Kidney (tissue), 14 donors: Measurements from ENCODE around the gene DHH. TPM values are rescaled to one million over a fixed set of nuclear protein-coding genes. Genes with fewer than 3 reads are reported as not detected.

Source experiments
- DNase-seq, 5 donors: peaks; one replicate each; pipeline ENCODE4 v3.0.0-alpha.2; 2013 to 2020
- FAIRE-seq: peaks from 2 replicates; lab custom pipeline; 2012; peaks lifted over from hg19 to GRCh38; lab: Jason Lieb, UNC
- H3K27ac ChIP-seq, 2 donors: one replicate each; pipeline ENCODE4 v1.7.0; 2013; ENCODE audit warnings: low read depth in 2 of 2, low read length in 2 of 2, inconsistent platforms in 1 of 2
- H3K27me3 ChIP-seq: one replicate; pipeline ENCODE4 v1.7.1; 2013; ENCODE audit warnings: low read length, inconsistent platforms; ENCODE audit not compliant: control insufficient read depth, insufficient read depth
- H3K36me3 ChIP-seq, 3 donors: one replicate each; pipeline versions ENCODE4 v1.7.0 to v1.7.1; 2013; ENCODE audit warnings: low read length in 3 of 3, control low read depth in 1 of 3, inconsistent platforms in 1 of 3; ENCODE audit not compliant: insufficient read depth in 3 of 3, control insufficient read depth in 2 of 3
- H3K4me1 ChIP-seq, 3 donors: one replicate each; pipeline versions ENCODE4 v1.7.0 to v1.7.1; 2013; ENCODE audit warnings: low read length in 3 of 3, inconsistent platforms in 1 of 3, low read depth in 1 of 3; ENCODE audit not compliant: control insufficient read depth in 2 of 3, insufficient read depth in 2 of 3
- H3K4me3 ChIP-seq, 3 donors: one replicate each; pipeline versions ENCODE4 v1.7.0 to v1.8.1; 2013; ENCODE audit warnings: low read length in 3 of 3, control low read depth in 1 of 3, inconsistent platforms in 1 of 3
- H3K9ac ChIP-seq, 3 donors: one replicate each; pipeline versions ENCODE4 v1.7.0 to v1.7.1; 2013; ENCODE audit warnings: low read length in 3 of 3, control low read depth in 1 of 3, inconsistent platforms in 1 of 3
- H3K9me3 ChIP-seq, 3 donors: one replicate each; pipeline versions ENCODE4 v1.7.0 to v1.7.1; 2013; ENCODE audit warnings: low read length in 3 of 3, control low read depth in 1 of 3, inconsistent platforms in 1 of 3; ENCODE audit not compliant: control insufficient read depth in 2 of 3, insufficient read depth in 1 of 3
- CTCF ChIP-seq: IDR thresholded peaks from 3 replicates; pipeline ENCODE4 v1.5.1; 2012; ENCODE audit warnings: mild to moderate bottlenecking, moderate library complexity, borderline replicate concordance; ENCODE audit not compliant: insufficient read depth; ENCODE audit errors: extremely low read depth
- intact Hi-C: fragments of 100-400 bp; cut with DNase I; formaldehyde crosslinking; loops from one replicate; pipeline ENCODE4 v1.11.1; 2022
- polyA plus RNA-seq: library from polyadenylated mRNA; stranded (reverse); fragments of 350-450 nt; fragmentation: Illumina TruSeq; extraction: RNeasy Lipid Tissue Mini Kit (QIAGEN cat#74804); gene quantifications from one replicate; pipeline ENCODE4 v1.2.3, GENCODE V29; 2014; ENCODE audit warnings: low read depth, low replicate concordance; ENCODE audit not compliant: insufficient read depth
- total RNA-seq: library from RNA; stranded (reverse); fragmentation: NEBNext Ultra II Directional; extraction: Animal tissue kit (Norgen Biotek cat#: 25700); gene quantifications from one replicate; pipeline ENCODE4 v1.2.1, GENCODE V29; 2021
- donor health status: control.
- donor health status: control.
- donor health status: control.
- donor health status: control.
- donor health status: control.
- donor health status: DM: yes; HTN: yes; CAD: no.
- donor health status: Normal renal cell carcinoma (clear cell type).

Gene DHH
- total and polyA plus RNA-seq, 2 donors from 2014 or later: 0.54 to 1.6 TPM

DNA sequence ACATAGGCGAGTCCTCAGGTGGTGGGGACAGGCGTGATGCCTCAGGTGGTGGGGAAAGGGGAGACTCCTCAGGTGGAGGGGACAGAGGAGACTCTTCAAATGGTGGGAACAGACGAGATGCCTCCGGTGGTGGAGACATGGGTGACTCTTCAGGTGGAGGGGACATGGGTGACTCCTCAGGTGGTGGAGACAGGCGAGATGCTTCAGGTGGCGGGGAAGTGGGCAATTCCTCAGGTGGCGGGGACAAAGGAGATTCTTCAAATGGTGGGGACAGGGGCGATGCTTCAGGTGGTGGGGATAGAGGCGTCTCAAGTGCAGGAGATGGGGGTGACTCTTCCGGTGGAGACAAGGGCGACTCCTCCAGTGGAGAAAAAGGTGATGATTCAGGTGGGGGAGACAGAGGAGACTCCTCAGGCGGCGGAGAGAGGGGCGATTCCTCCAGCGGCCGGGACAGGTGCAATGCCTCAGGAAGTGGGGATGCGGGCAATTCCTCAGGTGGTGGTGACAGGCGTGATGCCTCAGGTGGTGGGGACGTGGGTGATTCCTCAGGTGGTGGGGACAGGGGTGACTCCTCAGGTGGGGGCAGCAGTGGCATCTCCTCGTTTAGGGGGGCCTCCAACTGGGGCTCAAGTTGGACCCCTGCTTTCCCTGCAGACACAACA is 42.7 kb downstream of the DHH start:
- Histone ChIP-seq H3K4me3 (no peak overlapping the region), H3K36me3 (peaks cover 9 to 65% (median 53%) of the 10 kb centered on the region in 3 donors), H3K4me1 (peaks cover 3 to 14% (median 10%) of the 10 kb centered on the region in 3 donors), H3K27me3 (no peaks in the 10 kb centered on the region), H3K9ac (no peak overlapping the region), H3K9me3 (no peaks in the 10 kb centered on the region), H3K27ac (no peak overlapping the region)
- intact Hi-C loops: no loop called here
- FAIRE-seq (no peak), DNase-seq (peak in 1 of 5 donors; percentile 66)
- no peak for TF ChIP-seq CTCF

DNA sequence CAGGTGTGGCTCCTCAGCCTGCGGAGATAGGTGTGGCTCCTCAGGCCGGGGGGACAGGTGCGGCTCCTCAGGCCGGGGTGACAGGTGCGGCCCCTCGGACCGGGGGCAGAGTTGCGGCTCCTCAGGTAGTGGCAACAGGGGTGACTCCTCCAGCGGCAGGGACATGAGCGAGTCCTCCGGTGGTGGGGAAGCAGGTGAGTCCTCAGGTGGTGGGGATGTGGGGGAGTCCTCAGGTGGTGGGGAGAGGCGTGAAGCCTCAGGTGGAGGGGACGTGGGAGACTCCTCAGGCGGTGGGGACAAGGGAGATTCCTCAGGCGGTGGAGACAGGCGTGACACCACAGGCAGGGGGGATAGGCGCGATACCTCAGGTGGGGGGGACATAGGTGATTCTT is 43.2 kb downstream of the DHH start:
- Histone ChIP-seq H3K9me3 (no peaks in the 10 kb centered on the region), H3K27me3 (no peaks in the 10 kb centered on the region), H3K9ac (no peak overlapping the region), H3K4me3 (no peak overlapping the region), H3K36me3 (peaks cover 9 to 69% (median 53%) of the 10 kb centered on the region in 3 donors), H3K27ac (no peak overlapping the region), H3K4me1 (peaks cover 0 to 9% (median 4%) of the 10 kb centered on the region in 3 donors)
- intact Hi-C loops: no loop called here
- DNase-seq (peak in 1 of 5 donors; percentile 58), FAIRE-seq (no peak)
- TF ChIP-seq CTCF: no peak

DNA sequence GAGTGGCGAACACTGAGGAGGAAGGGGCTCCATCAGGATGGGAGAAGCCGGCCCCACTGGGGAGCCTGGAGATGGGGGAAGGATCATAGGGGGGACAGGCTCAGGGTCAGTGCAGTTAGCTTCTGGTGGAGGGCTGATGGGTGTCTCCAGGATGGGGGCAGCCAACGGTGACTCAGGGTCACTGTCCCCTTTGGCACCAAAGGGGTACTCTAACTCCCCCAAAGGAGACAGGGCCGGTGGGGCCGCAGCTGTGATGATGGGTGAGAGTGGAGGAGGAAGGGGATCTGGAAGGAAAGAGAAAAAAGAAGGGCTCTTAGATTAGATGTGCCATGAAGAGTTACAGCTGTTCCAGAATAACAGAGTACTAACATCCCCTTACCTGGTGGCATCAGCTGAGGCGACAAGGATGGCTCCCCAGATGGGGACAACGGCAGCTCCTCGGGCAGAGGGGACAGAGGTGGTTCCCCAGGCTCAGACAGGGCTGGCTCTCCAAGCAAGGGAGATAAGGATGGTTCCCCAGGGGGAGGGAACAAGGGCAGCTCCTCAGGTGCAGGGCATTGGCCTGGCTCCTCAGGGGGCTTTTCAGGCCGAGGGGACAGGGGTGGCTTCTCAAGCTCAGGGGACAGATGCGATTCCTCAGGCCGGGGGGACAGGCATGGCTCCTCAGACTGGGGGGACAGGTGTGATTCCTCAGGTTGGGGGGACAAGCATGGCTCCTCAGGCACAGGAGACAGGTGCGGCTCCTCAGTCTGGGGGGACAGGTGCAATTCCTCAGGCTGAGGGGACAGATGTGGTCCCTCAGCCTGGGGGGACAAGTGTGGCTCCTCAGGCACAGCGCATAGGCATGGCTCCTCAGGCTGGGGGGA is 43.9 kb downstream of the DHH start:
- H3K36me3 ChIP-seq: peaks cover 11 to 76% (median 58%) of the 10 kb centered on the region in 3 donors
- no peak overlapping the region for H3K4me3 ChIP-seq
- no peak overlapping the region for H3K9ac ChIP-seq
- H3K4me1 ChIP-seq: peaks cover 0 to 3% (median 0%) of the 10 kb centered on the region in 3 donors
- no peaks in the 10 kb centered on the region for H3K9me3 ChIP-seq
- TF ChIP-seq CTCF: no peak
- intact Hi-C loops: no loop called here
- H3K27me3 ChIP-seq: no peaks in the 10 kb centered on the region
- DNase-seq: peak in 1 of 5 donors; percentile 43
- FAIRE-seq: no peak
- H3K27ac ChIP-seq: no peak overlapping the region
